BLaER1 treated with 17β-estradiol and CSF1 and Interleukin-3, amounts not matched to agents 10 nM and 100 nM (cell line): Measurements from ENCODE around the gene TBCK.

Experiments
- H3K27ac ChIP-seq, 11 experiments: shearing (Covaris generic); formaldehyde crosslinking; 2 replicates each; pipeline ENCODE4 v1.8.1; 2022
- H3K27me3 ChIP-seq, 11 experiments: shearing (Covaris generic); formaldehyde crosslinking; 2 replicates each; pipeline ENCODE4 v1.8.1; 2022
- H3K36me3 ChIP-seq, 11 experiments: shearing (Covaris generic); formaldehyde crosslinking; 2 replicates each; pipeline ENCODE4 v1.8.1; 2022
- H3K4me1 ChIP-seq, 10 experiments: shearing (Covaris generic); formaldehyde crosslinking; 2 replicates each; pipeline ENCODE4 v1.8.1; 2022
- H3K4me2 ChIP-seq, 11 experiments: shearing (Covaris generic); formaldehyde crosslinking; 2 replicates each; pipeline ENCODE4 v1.8.1; 2022
- H3K4me3 ChIP-seq, 10 experiments: shearing (Covaris generic); formaldehyde crosslinking; 2 replicates each; pipeline ENCODE4 v1.8.1; 2022
- H3K9ac ChIP-seq, 11 experiments: shearing (Covaris generic); formaldehyde crosslinking; 2 replicates each; pipeline ENCODE4 v1.8.1; 2022
- H3K9me3 ChIP-seq, 11 experiments: shearing (Covaris generic); formaldehyde crosslinking; replicated peaks in 1 of 11; 2 replicates each; pipeline ENCODE4 v1.8.1; 2022
- H4K20me1 ChIP-seq, 11 experiments: shearing (Covaris generic); formaldehyde crosslinking; 2 replicates each; pipeline ENCODE4 v1.8.1; 2022
- Cebpa-rat ChIP-seq, 11 experiments: shearing (Covaris generic); IDR thresholded peaks; 2 replicates each; pipeline ENCODE4 v1.8.1; 2022

TBCK gene

GRCh38 chr4:106316773-106317409 is 882 bp upstream of the TBCK start:
- peaks cover 22 to 47% (median 39%) of the 10 kb centered on the region in 10 experiments for H3K4me1 ChIP-seq
- peaks cover 7 to 19% (median 17%) of the 10 kb centered on the region in 11 experiments; a peak in 19 of 22 replicates for H3K9me3 ChIP-seq
- peak overlapping the region; percentile 67 to 98 (median 89) for H3K4me3 ChIP-seq
- peak overlapping the region; percentile 95 to 99 (median 98) for H3K27ac ChIP-seq
- H3K4me2 ChIP-seq: peak overlapping the region; percentile 83 to 98 (median 90)
- H3K36me3 ChIP-seq: peaks cover 13 to 33% (median 20%) of the 10 kb centered on the region in 11 experiments
- peak overlapping the region; percentile 89 to 99 (median 98) for H3K9ac ChIP-seq
- H4K20me1 ChIP-seq: peaks cover 0 to 22% (median 0%) of the 10 kb centered on the region in 11 experiments; a peak in 6 of 22 replicates
- no peak for TF ChIP-seq Cebpa-rat (IDR thresholded peaks at IDR 0.05)
- no peaks in the 10 kb centered on the region for H3K27me3 ChIP-seq

- H3K9ac ChIP-seq: peak overlapping the region; percentile 89 to 99 (median 98)
- no peaks in the 10 kb centered on the region for H3K27me3 ChIP-seq
- H3K9me3 ChIP-seq: peaks cover 4 to 10% (median 8%) of the 10 kb centered on the region in 11 experiments; a peak in 19 of 22 replicates
- H3K4me2 ChIP-seq: peak overlapping the region; percentile 63 to 98 (median 90)
- H3K36me3 ChIP-seq: peaks cover 3 to 24% (median 10%) of the 10 kb centered on the region in 11 experiments
- TF ChIP-seq Cebpa-rat (IDR thresholded peaks at IDR 0.05): no peak
- H3K4me1 ChIP-seq: peaks cover 22 to 47% (median 39%) of the 10 kb centered on the region in 10 experiments
- H3K4me3 ChIP-seq: peak overlapping the region; percentile 67 to 98 (median 89)
- peak overlapping the region; percentile 95 to 99 (median 98) for H3K27ac ChIP-seq
- H4K20me1 ChIP-seq: peaks cover 0 to 9% (median 0%) of the 10 kb centered on the region in 11 experiments; a peak in 4 of 22 replicates
These were observed 487 bp downstream of the TBCK start for GRCh38 chr4:106315476-106315967.

GRCh38 chr4:106314960-106315359 is 1.0 kb downstream of the TBCK start:
- peaks cover 22 to 47% (median 39%) of the 10 kb centered on the region in 10 experiments for H3K4me1 ChIP-seq

GRCh38 chr4:106312997-106313522 is 2.9 kb downstream of the TBCK start:
- Histone ChIP-seq H3K4me2 (peak overlapping the region in 5 of 11 experiments; percentile 2 to 30 (median 7); a peak in 8 of 22 replicates), H3K4me3 (no peak overlapping the region), H3K9me3 (no peaks in the 10 kb centered on the region), H3K36me3 (peaks cover 6 to 14% (median 8%) of the 10 kb centered on the region in 11 experiments; a peak in 18 of 22 replicates), H3K9ac (0 out of 22 replicates have a peak overlapping the region, but pooled peaks of 1 of the 11 experiments have one; percentile 13), H3K4me1 (peaks cover 18 to 41% (median 32%) of the 10 kb centered on the region in 10 experiments), H3K27me3 (no peaks in the 10 kb centered on the region), H4K20me1 (peaks cover 0 to 3% (median 0%) of the 10 kb centered on the region in 11 experiments; a peak in 1 of 22 replicates), H3K27ac (no peak overlapping the region)
- no peak for TF ChIP-seq Cebpa-rat (IDR thresholded peaks at IDR 0.05)

More at GRCh38 chr4:106314960-106315359, 1.0 kb downstream of the TBCK start:
- H3K27ac ChIP-seq: peak overlapping the region in 10 of 11 experiments; percentile 95 to 99 (median 98); a peak in 21 of 22 replicates
- H4K20me1 ChIP-seq: peaks cover 0 to 8% (median 0%) of the 10 kb centered on the region in 11 experiments; a peak in 2 of 22 replicates
- H3K9ac ChIP-seq: peak overlapping the region; percentile 89 to 99 (median 98)
- H3K27me3 ChIP-seq: no peaks in the 10 kb centered on the region
- TF ChIP-seq Cebpa-rat (IDR thresholded peaks at IDR 0.05): no peak
- peak overlapping the region; percentile 67 to 98 (median 89) for H3K4me3 ChIP-seq
- peaks cover 0 to 4% (median 2%) of the 10 kb centered on the region in 11 experiments; a peak in 13 of 22 replicates for H3K9me3 ChIP-seq
- peaks cover 0 to 18% (median 4%) of the 10 kb centered on the region in 11 experiments; a peak in 14 of 22 replicates for H3K36me3 ChIP-seq
- peak overlapping the region; percentile 63 to 98 (median 90) for H3K4me2 ChIP-seq

- H3K27me3 ChIP-seq: no peaks in the 10 kb centered on the region
- no peak overlapping the region for H3K9ac ChIP-seq
- H4K20me1 ChIP-seq: no peaks in the 10 kb centered on the region; a peak in 1 of 22 replicates
- TF ChIP-seq Cebpa-rat (IDR thresholded peaks at IDR 0.05): no peak
- H3K4me3 ChIP-seq: no peak overlapping the region
- peak overlapping the region in 3 of 11 experiments; percentile 6 to 30 (median 13); a peak in 5 of 22 replicates for H3K4me2 ChIP-seq
- peaks cover 11 to 34% (median 25%) of the 10 kb centered on the region in 10 experiments; a peak in 19 of 20 replicates for H3K4me1 ChIP-seq
- no peak overlapping the region for H3K27ac ChIP-seq
- no peaks in the 10 kb centered on the region for H3K9me3 ChIP-seq
- peaks cover 6 to 17% (median 14%) of the 10 kb centered on the region in 11 experiments; a peak in 18 of 22 replicates for H3K36me3 ChIP-seq
These were observed 3.6 kb downstream of the TBCK start for GRCh38 chr4:106312377-106312776.

- Histone ChIP-seq H3K4me1 (no peaks in the 10 kb centered on the region), H3K4me3 (no peak overlapping the region), H3K36me3 (peaks cover 26 to 67% (median 48%) of the 10 kb centered on the region in 11 experiments; a peak in 21 of 22 replicates), H4K20me1 (no peaks in the 10 kb centered on the region; a peak in 1 of 22 replicates), H3K9me3 (no peaks in the 10 kb centered on the region), H3K27me3 (no peaks in the 10 kb centered on the region), H3K4me2 (no peak overlapping the region), H3K9ac (no peak overlapping the region), H3K27ac (no peak overlapping the region)
- TF ChIP-seq Cebpa-rat (IDR thresholded peaks at IDR 0.05): no peak
These were observed 9.4 kb downstream of the TBCK start for GRCh38 chr4:106306561-106306960.

- peaks cover 33 to 76% (median 56%) of the 10 kb centered on the region in 11 experiments; a peak in 21 of 22 replicates for H3K36me3 ChIP-seq
- H3K4me1 ChIP-seq: no peaks in the 10 kb centered on the region
- TF ChIP-seq Cebpa-rat (IDR thresholded peaks at IDR 0.05): no peak
- H3K27me3 ChIP-seq: no peaks in the 10 kb centered on the region
- no peak overlapping the region for H3K4me3 ChIP-seq
- H3K9ac ChIP-seq: no peak overlapping the region
- H3K4me2 ChIP-seq: no peak overlapping the region
- no peaks in the 10 kb centered on the region; a peak in 1 of 22 replicates for H4K20me1 ChIP-seq
- peaks cover 0 to 3% (median 0%) of the 10 kb centered on the region in 11 experiments; a peak in 1 of 22 replicates for H3K9me3 ChIP-seq
- H3K27ac ChIP-seq: no peak overlapping the region
These were observed 10.5 kb downstream of the TBCK start for GRCh38 chr4:106305435-106306055.

GRCh38 chr4:106304632-106305031 is 11.4 kb downstream of the TBCK start:
- Histone ChIP-seq H3K36me3 (peaks cover 39 to 83% (median 65%) of the 10 kb centered on the region in 11 experiments), H3K9me3 (peaks cover 0 to 6% (median 0%) of the 10 kb centered on the region in 11 experiments; a peak in 5 of 22 replicates), H3K27ac (no peak overlapping the region), H4K20me1 (no peaks in the 10 kb centered on the region; a peak in 2 of 22 replicates), H3K4me2 (no peak overlapping the region), H3K4me3 (no peak overlapping the region), H3K27me3 (no peaks in the 10 kb centered on the region), H3K9ac (no peak overlapping the region), H3K4me1 (no peaks in the 10 kb centered on the region)
- no peak for TF ChIP-seq Cebpa-rat (IDR thresholded peaks at IDR 0.05)
